Measurements from ENCODE around the gene ADISSP. TPM values are rescaled to one million over a fixed set of nuclear protein-coding genes. Genes with fewer than 3 reads are reported as not detected.

The ADISSP gene
- total RNA-seq, 3 donors from 2014 or later = 12.3 to 29.3 (median 15.7) TPM

GRCh38 chr20:3783068-3783489 is 15.5 kb upstream of the ADISSP start:
- peak overlapping the region; percentile 72 to 82 for H3K27ac ChIP-seq
- DNase-seq (ENCODE audit: low spot score in 2 of 2) = peak; percentile 43 to 77
- no peak for TF ChIP-seq CTCF (IDR thresholded peaks at IDR 0.05)

GRCh38 chr20:3782597-3782996 is 15.0 kb upstream of the ADISSP start:
- no peaks in the 10 kb centered on the region for H3K27me3 ChIP-seq
- H3K4me3 ChIP-seq = no peak overlapping the region
- DNase-seq (ENCODE audit: low spot score in 2 of 2) = no peak
- no peaks in the 10 kb centered on the region for H3K9me3 ChIP-seq
- H3K27ac ChIP-seq = peak overlapping the region; percentile 72 to 82
- intact Hi-C loops (cut with DNase I; ENCODE audit: low total_unique reads) = no loop called here
- TF ChIP-seq POLR2AphosphoS5 (IDR thresholded peaks at IDR 0.05) (no peak), CTCF (IDR thresholded peaks at IDR 0.05) (no peak)
- no peaks in the 10 kb centered on the region for H3K36me3 ChIP-seq
- H3K4me1 ChIP-seq = peaks cover 31 to 37% of the 10 kb centered on the region in 2 donors

More at GRCh38 chr20:3783068-3783489, 15.5 kb upstream of the ADISSP start:
- H3K4me1 ChIP-seq = peaks cover 31 to 38% of the 10 kb centered on the region in 2 donors
- no peaks in the 10 kb centered on the region for H3K9me3 ChIP-seq
- intact Hi-C loops (cut with DNase I; ENCODE audit: low total_unique reads) = no loop called here
- H3K27me3 ChIP-seq = no peaks in the 10 kb centered on the region
- no peaks in the 10 kb centered on the region for H3K36me3 ChIP-seq
- H3K4me3 ChIP-seq = peak overlapping the region in 1 of 3 donors; percentile 80

GRCh38 chr20:3781153-3781910 is 13.8 kb upstream of the ADISSP start, which contains the start of gene SPEF1:
Gene SPEF1 (minus strand): TSS chr20:3781448. CDS start chr20:3781287, 161 bp downstream.
- intact Hi-C loops (cut with DNase I; ENCODE audit: low total_unique reads) = no loop called here
- Histone ChIP-seq H3K4me1 (peaks cover 31% of the 10 kb centered on the region in 2 donors), H3K27ac (peak within 1 kb of the TSS; percentile 72 to 88)

GRCh38 chr20:3778976-3779375 is 11.4 kb upstream of the ADISSP start:
- no peaks in the 10 kb centered on the region for H3K9me3 ChIP-seq
- DNase-seq (ENCODE audit: low spot score in 2 of 2) = no peak
- peaks cover 16 to 17% of the 10 kb centered on the region in 2 donors for H3K4me1 ChIP-seq
- intact Hi-C loops (cut with DNase I; ENCODE audit: low total_unique reads) = no loop called here
- H3K4me3 ChIP-seq = no peak overlapping the region
- TF ChIP-seq POLR2AphosphoS5 (IDR thresholded peaks at IDR 0.05) (no peak), POLR2A (IDR thresholded peaks at IDR 0.05) (no peak), CTCF (IDR thresholded peaks at IDR 0.05) (no peak)
- H3K27ac ChIP-seq = no peak overlapping the region
- no peaks in the 10 kb centered on the region for H3K36me3 ChIP-seq
- no peaks in the 10 kb centered on the region for H3K27me3 ChIP-seq

More at GRCh38 chr20:3781153-3781910, 13.8 kb upstream of the ADISSP start, which contains the start of gene SPEF1:
- H3K36me3 ChIP-seq = no peaks in the 10 kb centered on the region
- peak; percentile 68 to 82 for DNase-seq (ENCODE audit: low spot score in 2 of 2)
- H3K9me3 ChIP-seq = no peaks in the 10 kb centered on the region
- H3K4me3 ChIP-seq = peak within 1 kb of the TSS; percentile 29 to 65 (median 48)
- TF ChIP-seq CTCF (IDR thresholded peaks at IDR 0.05) (peak in 2 of 3 donors; percentile 18 to 40), POLR2A (IDR thresholded peaks at IDR 0.05) (no peak), POLR2AphosphoS5 (IDR thresholded peaks at IDR 0.05) (peak in 1 of 3 donors; percentile 10)
- no peaks in the 10 kb centered on the region for H3K27me3 ChIP-seq
